Measurements from ENCODE around the gene IFT57. TPM values are rescaled to one million over a fixed set of nuclear protein-coding genes. Genes with fewer than 3 reads are reported as not detected.

The IFT57 gene
- total RNA-seq, 1 donor from 2014 or later: 17.6 TPM

- Histone ChIP-seq H3K27me3 (ENCODE audit: control insufficient read depth, insufficient read depth, low read length) (no peaks in the 10 kb centered on the region), H3K36me3 (ENCODE audit: control insufficient read depth, insufficient read depth, low read length) (no peaks in the 10 kb centered on the region), H3K4me3 (ENCODE audit: low read depth, low read length) (no peak overlapping the region)
- no peak for TF ChIP-seq CTCF (IDR thresholded peaks at IDR 0.05; ENCODE audit: insufficient read depth, low read length, severe bottlenecking)
- DNase-seq (ENCODE audit: low read depth) (no peak), FAIRE-seq (no peak)
These were observed 107.7 kb downstream of the IFT57 start for GRCh38 chr3:108114423-108115065.

DNA sequence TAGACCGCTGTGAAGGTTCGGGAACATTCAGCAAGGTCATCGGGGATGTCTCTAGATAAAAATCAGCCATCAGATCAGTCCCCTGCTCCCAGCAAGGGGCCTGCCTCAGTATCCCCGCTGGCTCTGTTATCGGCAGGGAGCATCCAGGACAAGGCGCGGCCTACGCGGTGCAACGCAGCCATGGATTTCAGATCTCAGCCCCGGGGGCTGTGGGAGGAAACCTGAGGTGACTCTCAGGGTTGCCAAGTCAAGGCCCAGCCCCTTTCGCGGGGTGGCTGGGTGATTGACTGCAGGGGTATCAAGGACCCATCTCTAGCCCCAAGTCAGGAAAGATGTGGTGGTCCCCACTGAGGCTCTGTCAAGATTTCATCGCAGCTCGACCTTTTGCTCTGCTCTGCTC, 108.2 kb downstream of the IFT57 start:
- FAIRE-seq: no peak
- no peak for TF ChIP-seq CTCF (IDR thresholded peaks at IDR 0.05; ENCODE audit: insufficient read depth, low read length, severe bottlenecking)

DNA sequence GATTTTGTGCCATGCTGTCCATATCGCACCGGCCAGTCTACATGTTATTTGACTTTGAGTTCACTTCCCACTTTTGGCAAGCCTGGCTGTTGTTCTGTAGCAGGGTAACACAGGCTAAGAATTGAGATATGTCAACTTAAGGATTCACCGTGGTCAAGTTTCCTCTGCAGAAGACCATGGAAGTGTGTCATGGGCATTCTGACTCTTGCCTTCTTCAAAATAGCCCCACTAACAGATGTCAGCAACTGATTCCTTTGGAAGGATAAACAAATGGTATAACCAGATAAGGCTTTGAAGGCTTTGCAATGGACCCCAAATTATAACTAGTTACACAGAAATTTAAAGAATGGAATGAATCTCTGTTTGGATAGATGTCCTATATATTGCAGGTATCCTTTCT, 111.3 kb downstream of the IFT57 start:
- FAIRE-seq: no peak
- no peak overlapping the region for H3K4me3 ChIP-seq (ENCODE audit: low read depth, low read length)
- no peak for TF ChIP-seq CTCF (IDR thresholded peaks at IDR 0.05; ENCODE audit: insufficient read depth, low read length, severe bottlenecking)

More for the DNA sequence above, 108.2 kb downstream of the IFT57 start:
- Histone ChIP-seq H3K4me3 (ENCODE audit: low read depth, low read length) (no peak overlapping the region), H3K27me3 (ENCODE audit: control insufficient read depth, insufficient read depth, low read length) (no peaks in the 10 kb centered on the region), H3K36me3 (ENCODE audit: control insufficient read depth, insufficient read depth, low read length) (no peaks in the 10 kb centered on the region)
- DNase-seq (ENCODE audit: low read depth): no peak

More for the DNA sequence above, 111.3 kb downstream of the IFT57 start:
- no peak for DNase-seq (ENCODE audit: low read depth)
- Histone ChIP-seq H3K36me3 (ENCODE audit: control insufficient read depth, insufficient read depth, low read length) (no peaks in the 10 kb centered on the region), H3K27me3 (ENCODE audit: control insufficient read depth, insufficient read depth, low read length) (no peaks in the 10 kb centered on the region)

Other genes with a start within 250 kb of the IFT57 start
- 38.0 and 60.0 TPM in 2 replicates for gene CD47, start 131.4 kb downstream of the IFT57 start, total RNA-seq
- not detected in 2 replicates for gene HHLA2, start 74.1 kb upstream of the IFT57 start, total RNA-seq

All from bronchial epithelial cell (primary cell).